Neural cell (in vitro differentiated cells): ENCODE measurements around the gene BPI. TPM values are rescaled to one million over a fixed set of nuclear protein-coding genes. Genes with fewer than 3 reads are reported as not detected.

Source experiments
- H2AFZ ChIP-seq: fragments of 200-600, 300-800 bp; sonication (generic), shearing (Covaris generic); 2 replicates; pipeline ENCODE4 v1.6.0; 2014; ENCODE audit warnings: low read depth, mild to moderate bottlenecking, antibody characterized with exemption, low read length, moderate library complexity
- H3F3A ChIP-seq: fragments of 200-600 bp; shearing (Covaris generic); 2 replicates; pipeline ENCODE4 v1.6.1; 2016; ENCODE audit warnings: mild to moderate bottlenecking, moderate library complexity, mixed read lengths, antibody characterized with exemption, low read length; ENCODE audit not compliant: insufficient read depth, poor library complexity, severe bottlenecking
- H3K27ac ChIP-seq: fragments of 200-600, 300-800 bp; sonication (generic), shearing (Covaris generic); 2 replicates; pipeline ENCODE4 v1.5.1; 2014; ENCODE audit warnings: mild to moderate bottlenecking, low read length, moderate library complexity
- H3K27me3 ChIP-seq: fragments of 300-800, 200-600 bp; sonication (generic), shearing (Covaris generic); 2 replicates; pipeline ENCODE4 v1.6.0; 2014; ENCODE audit warnings: mild to moderate bottlenecking, low read depth, low read length, moderate library complexity; ENCODE audit not compliant: insufficient read depth
- H3K36me3 ChIP-seq: fragments of 300-800, 200-600 bp; sonication (generic), shearing (Covaris generic); 2 replicates; pipeline ENCODE4 v1.5.1; 2014; ENCODE audit warnings: mild to moderate bottlenecking, antibody characterized with exemption, low read length, moderate library complexity; ENCODE audit not compliant: insufficient read depth
- H3K4me2 ChIP-seq: fragments of 300-800, 200-600 bp; sonication (generic), shearing (Covaris generic); 2 replicates; pipeline ENCODE4 v1.6.0; 2014; ENCODE audit warnings: mild to moderate bottlenecking, low read length
- H3K4me3 ChIP-seq: fragments of 300-800, 200-600 bp; sonication (generic), shearing (Covaris generic); 2 replicates; pipeline ENCODE4 v1.5.1; 2014; ENCODE audit warnings: mild to moderate bottlenecking, low read length, moderate library complexity
- H3K79me2 ChIP-seq: fragments of 200-600 bp; shearing (Covaris generic); replicated peaks from 2 replicates; pipeline ENCODE4 v1.6.0; 2014; ENCODE audit warnings: mild to moderate bottlenecking, low read length, moderate library complexity; ENCODE audit not compliant: insufficient read depth
- H3K9ac ChIP-seq: fragments of 300-800, 200-600 bp; sonication (generic), shearing (Covaris generic); 2 replicates; pipeline ENCODE4 v1.6.1; 2016; ENCODE audit warnings: mild to moderate bottlenecking, low read length, mixed read lengths
- H3K9me2 ChIP-seq: fragments of 200-600 bp; shearing (Covaris generic); 2 replicates; pipeline ENCODE4 v1.6.1; 2016; ENCODE audit warnings: mild to moderate bottlenecking, low read length, mixed read lengths; ENCODE audit not compliant: insufficient read depth
- H3K9me3 ChIP-seq: fragments of 200-600, 300-800 bp; sonication (generic), shearing (Covaris generic); 2 replicates; pipeline ENCODE4 v1.6.1; 2016; ENCODE audit warnings: mild to moderate bottlenecking, mixed run types, low read length, moderate library complexity, mixed read lengths
- H4K20me1 ChIP-seq: fragments of 200-600 bp; shearing (Covaris generic); 2 replicates; pipeline ENCODE4 v1.6.1; 2016; ENCODE audit warnings: mild to moderate bottlenecking, mixed run types; ENCODE audit not compliant: insufficient read depth
- CTCF ChIP-seq: fragments of 450-650 bp; IDR thresholded peaks from 2 replicates; pipeline ENCODE4 v1.5.1; 2014; ENCODE audit warnings: antibody characterized with exemption, mild to moderate bottlenecking, moderate library complexity; ENCODE audit not compliant: poor library complexity, severe bottlenecking
- EP300 ChIP-seq: fragments of 450-650 bp; conservative IDR thresholded peaks from 2 replicates; pipeline ENCODE4 v1.6.1; 2014; ENCODE audit warnings: antibody characterized with exemption, mild to moderate bottlenecking, moderate library complexity; ENCODE audit not compliant: poor library complexity, severe bottlenecking
- EZH2 ChIP-seq: fragments of 200-600, 300-800 bp; shearing (Covaris generic), sonication (generic); IDR thresholded peaks from 2 replicates; pipeline ENCODE4 v1.6.1; 2014; ENCODE audit warnings: antibody characterized with exemption, low read length, borderline replicate concordance, mild to moderate bottlenecking; ENCODE audit not compliant: insufficient read depth, poor library complexity, severe bottlenecking
- MXI1 ChIP-seq: fragments of 450-650 bp; conservative IDR thresholded peaks from 2 replicates; pipeline ENCODE4 v1.6.1; 2014; ENCODE audit warnings: antibody characterized with exemption, mild to moderate bottlenecking; ENCODE audit not compliant: poor library complexity, severe bottlenecking
- POLR2AphosphoS5 ChIP-seq: IDR thresholded peaks from 2 replicates; pipeline ENCODE4 v1.6.1; 2012
- RAD21 ChIP-seq: fragments of 450-650 bp; conservative IDR thresholded peaks from 2 replicates; pipeline ENCODE4 v1.6.1; 2014; ENCODE audit warnings: antibody characterized with exemption, mild to moderate bottlenecking, moderate library complexity
- REST ChIP-seq: IDR thresholded peaks from 2 replicates; pipeline ENCODE4 v1.6.1; 2012; ENCODE audit warnings: borderline replicate concordance
- SMC3 ChIP-seq: fragments of 450-650 bp; conservative IDR thresholded peaks from 2 replicates; pipeline ENCODE4 v1.6.1; 2014; ENCODE audit warnings: antibody characterized with exemption, mild to moderate bottlenecking, moderate library complexity; ENCODE audit not compliant: poor library complexity
- TAF1 ChIP-seq: IDR thresholded peaks from 2 replicates; pipeline ENCODE4 v1.6.1; 2012; ENCODE audit warnings: low read depth
- polyA plus RNA-seq: library from polyadenylated mRNA; depleted of rRNA; stranded (reverse); fragments of >200 nt; gene quantifications from 2 replicates; pipeline ENCODE4 v1.2.3, GENCODE V29; 2014

Gene BPI
- polyA plus RNA-seq, 1 donor from 2014 or later: not detected

- no peak within 1 kb of the TSS for H2AFZ ChIP-seq
- H3K79me2 ChIP-seq: no peaks in the 10 kb centered on the region
- H3K36me3 ChIP-seq: no peaks in the 10 kb centered on the region
- no peak within 1 kb of the TSS for H3K4me3 ChIP-seq
- H3K9me3 ChIP-seq: no peaks in the 10 kb centered on the region
- no peaks in the 10 kb centered on the region for H3K9me2 ChIP-seq
- H3K27ac ChIP-seq: no peak within 1 kb of the TSS
- no peak within 1 kb of the TSS for H3K9ac ChIP-seq
- H3K27me3 ChIP-seq: peaks cover 5% of the 10 kb centered on the region
- TF ChIP-seq TAF1 (no peak), CTCF (no peak), REST (no peak), MXI1 (no peak), POLR2AphosphoS5 (no peak), RAD21 (no peak), SMC3 (no peak), EZH2 (no peak), EP300 (no peak)
- H3F3A ChIP-seq: no peaks in the 10 kb centered on the region
- H4K20me1 ChIP-seq: no peaks in the 10 kb centered on the region
- H3K4me2 ChIP-seq: no peak within 1 kb of the TSS
Measured at GRCh38 chr20:38260378-38261053, 43.4 kb upstream of the BPI start, which contains the start of gene KIAA1755. Gene KIAA1755, minus strand, starts transcription at chr20:38260735. Its CDS starts 235 bp downstream, at chr20:38260500.

- Histone ChIP-seq H3K4me3 (no peak overlapping the region), H4K20me1 (no peaks in the 10 kb centered on the region), H3K9me2 (no peaks in the 10 kb centered on the region), H3K27me3 (peaks cover 5% of the 10 kb centered on the region), H3K27ac (no peak overlapping the region), H3K4me2 (no peak overlapping the region), H3K79me2 (no peaks in the 10 kb centered on the region), H3F3A (no peaks in the 10 kb centered on the region), H2AFZ (no peak overlapping the region), H3K9ac (no peak overlapping the region), H3K9me3 (no peaks in the 10 kb centered on the region), H3K36me3 (no peaks in the 10 kb centered on the region)
- no peak for TF ChIP-seq POLR2AphosphoS5
- TF ChIP-seq MXI1: no peak
- TF ChIP-seq CTCF: no peak
- TF ChIP-seq RAD21: no peak
- no peak for TF ChIP-seq EP300
- TF ChIP-seq SMC3: no peak
- no peak for TF ChIP-seq TAF1
- no peak for TF ChIP-seq REST
- TF ChIP-seq EZH2: no peak
Measured at GRCh38 chr20:38261054-38261390, 42.9 kb upstream of the BPI start.
